Osteoblast (primary cell): ENCODE results near the gene CLCNKA. TPM values are rescaled to one million over a fixed set of nuclear protein-coding genes. Genes with fewer than 3 reads are reported as not detected.

Experiments used
- DNase-seq: peaks from one replicate; pipeline ENCODE4 v3.0.0; 2011; ENCODE audit warnings: low spot score, mixed read lengths; ENCODE audit not compliant: insufficient read length; ENCODE audit errors: missing footprints
- H2AFZ ChIP-seq: 2 replicates; pipeline ENCODE4 v1.6.0; 2011; ENCODE audit warnings: mild to moderate bottlenecking, low read length
- H3K27ac ChIP-seq: 2 replicates; pipeline ENCODE4 v1.5.1; 2011; ENCODE audit warnings: mild to moderate bottlenecking, low read depth, low read length, moderate library complexity
- H3K27me3 ChIP-seq: 2 replicates; pipeline ENCODE4 v1.6.0; 2012; ENCODE audit warnings: mild to moderate bottlenecking, control low read depth, inconsistent platforms, low read length, moderate library complexity; ENCODE audit not compliant: insufficient read depth
- H3K36me3 ChIP-seq: 2 replicates; pipeline ENCODE4 v1.5.1; 2011; ENCODE audit warnings: mild to moderate bottlenecking, low read length, control low read depth, moderate library complexity; ENCODE audit not compliant: insufficient read depth
- H3K4me1 ChIP-seq: 2 replicates; pipeline ENCODE4 v1.5.1; 2011; ENCODE audit warnings: mild to moderate bottlenecking, low read length, control low read depth, moderate library complexity; ENCODE audit not compliant: insufficient read depth
- H3K4me2 ChIP-seq: 2 replicates; pipeline ENCODE4 v1.6.0; 2011; ENCODE audit warnings: mild to moderate bottlenecking, low read length; ENCODE audit not compliant: insufficient read depth
- H3K4me3 ChIP-seq: fragments of 200-600 bp; sonication (generic); 3 replicates; pipeline ENCODE4 v1.5.1; 2012; ENCODE audit warnings: mild to moderate bottlenecking, low read length, inconsistent platforms; ENCODE audit not compliant: insufficient read depth
- H3K79me2 ChIP-seq: 2 replicates; pipeline ENCODE4 v1.6.0; 2012; ENCODE audit warnings: mild to moderate bottlenecking, low read length, control low read depth, inconsistent platforms; ENCODE audit not compliant: insufficient read depth
- H3K9me3 ChIP-seq: 2 replicates; pipeline ENCODE4 v1.5.1; 2011; ENCODE audit warnings: low read depth, low read length, control low read depth
- H4K20me1 ChIP-seq: 2 replicates; pipeline ENCODE4 v1.6.0; 2012; ENCODE audit warnings: mild to moderate bottlenecking, low read length, control low read depth; ENCODE audit not compliant: insufficient read depth
- CTCF ChIP-seq: IDR thresholded peaks from 2 replicates; pipeline ENCODE4 v1.5.1; 2011; ENCODE audit warnings: mild to moderate bottlenecking, low read depth, low read length, moderate library complexity; ENCODE audit errors: extremely low read depth
- total RNA-seq: library from RNA; depleted of rRNA; stranded (reverse); fragments of >200 nt; gene quantifications from 2 replicates; pipeline ENCODE4 v1.2.3, GENCODE V29; 2012

The CLCNKA gene
- total RNA-seq, 1 donor, result not detected

DNA sequence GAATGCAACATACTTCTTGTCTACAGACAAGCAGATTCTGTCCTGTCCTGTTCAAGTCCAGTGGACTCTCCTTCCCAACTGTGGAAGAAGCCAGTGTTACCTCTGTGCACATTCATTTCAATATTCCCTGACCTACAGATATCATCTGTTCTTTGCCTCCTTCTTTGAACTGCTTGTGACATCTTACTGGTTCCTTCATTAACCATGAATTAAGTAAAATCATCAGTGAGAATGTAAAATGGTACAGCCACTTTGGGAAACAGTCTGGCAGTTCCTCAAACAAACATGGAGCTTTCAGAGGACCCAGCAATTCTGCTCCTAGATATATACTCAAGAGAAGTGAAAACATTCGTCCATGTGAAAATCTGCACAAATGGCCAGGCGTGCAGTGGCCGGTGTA, 11.0 kb upstream of the CLCNKA start:
- Histone ChIP-seq H3K4me1 (peaks cover 15% of the 10 kb centered on the region), H2AFZ (no peak overlapping the region), H3K79me2 (no peaks in the 10 kb centered on the region), H3K36me3 (no peaks in the 10 kb centered on the region), H3K4me3 (no peak overlapping the region), H3K27me3 (no peaks in the 10 kb centered on the region), H4K20me1 (no peaks in the 10 kb centered on the region), H3K27ac (no peak overlapping the region), H3K9me3 (no peaks in the 10 kb centered on the region), H3K4me2 (no peak overlapping the region)
- DNase-seq, result peak; percentile 17
- TF ChIP-seq CTCF, result no peak

- H3K27ac ChIP-seq, result no peak overlapping the region
- no peak overlapping the region for H2AFZ ChIP-seq
- no peak for TF ChIP-seq CTCF
- H3K79me2 ChIP-seq, result peaks cover 5% of the 10 kb centered on the region
- no peaks in the 10 kb centered on the region for H3K9me3 ChIP-seq
- H3K4me1 ChIP-seq, result peaks cover 26% of the 10 kb centered on the region
- H3K36me3 ChIP-seq, result no peaks in the 10 kb centered on the region
- H3K4me3 ChIP-seq, result no peak overlapping the region
- peak overlapping the region; percentile 41 for H3K4me2 ChIP-seq
- no peaks in the 10 kb centered on the region for H3K27me3 ChIP-seq
- H4K20me1 ChIP-seq, result no peaks in the 10 kb centered on the region
- DNase-seq, result peak; percentile 9
Measured at GRCh38 chr1:16011936-16012589, 9.8 kb upstream of the CLCNKA start.

DNA sequence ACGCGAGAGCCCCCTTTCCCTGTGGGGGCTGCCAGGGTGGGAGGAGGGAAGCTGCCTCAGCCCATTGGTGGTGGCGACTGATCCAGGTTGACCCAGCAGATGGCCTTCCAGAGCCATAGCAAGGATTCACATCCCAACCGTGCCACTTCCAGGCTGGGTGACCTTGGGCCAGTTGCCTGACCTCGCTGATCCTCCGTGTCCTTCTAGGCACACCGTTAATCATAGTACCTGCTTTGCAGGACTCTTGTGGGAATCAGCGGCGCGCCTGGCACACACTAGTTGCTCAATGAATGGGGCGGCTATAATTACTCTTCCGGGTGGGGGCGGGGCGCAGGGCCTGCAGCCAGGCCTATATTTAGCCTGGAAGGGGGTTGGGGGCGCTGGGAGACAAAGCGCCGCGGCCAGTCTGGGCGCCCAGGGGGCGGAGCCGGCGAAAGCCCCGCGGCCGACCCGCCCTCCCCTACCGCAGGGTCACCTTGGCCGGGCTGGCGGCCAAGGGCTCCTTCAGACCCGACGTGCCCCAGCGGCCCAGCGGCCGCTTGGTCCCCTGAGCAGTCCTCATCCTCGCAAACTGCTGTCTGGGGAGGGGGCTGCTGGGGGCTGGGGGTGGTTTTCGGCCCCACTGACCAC, 9.1 kb upstream of the CLCNKA start:
- TF ChIP-seq CTCF, result no peak
- no peaks in the 10 kb centered on the region for H3K36me3 ChIP-seq
- H3K4me3 ChIP-seq, result peak overlapping the region; percentile 65
- H3K79me2 ChIP-seq, result peaks cover 10% of the 10 kb centered on the region
- peak overlapping the region; percentile 41 for H3K4me2 ChIP-seq
- peak; percentile 91 for DNase-seq
- peaks cover 33% of the 10 kb centered on the region for H3K4me1 ChIP-seq
- H3K27me3 ChIP-seq, result no peaks in the 10 kb centered on the region
- H2AFZ ChIP-seq, result no peak overlapping the region
- H3K27ac ChIP-seq, result no peak overlapping the region
- H4K20me1 ChIP-seq, result no peaks in the 10 kb centered on the region
- no peaks in the 10 kb centered on the region for H3K9me3 ChIP-seq

GRCh38 chr1:16013220-16013907, 8.5 kb upstream of the CLCNKA start:
- peak overlapping the region; percentile 41 for H3K4me2 ChIP-seq
- DNase-seq, result peak; percentile 98
- peaks cover 10% of the 10 kb centered on the region for H3K79me2 ChIP-seq
- no peaks in the 10 kb centered on the region for H4K20me1 ChIP-seq
- H3K36me3 ChIP-seq, result no peaks in the 10 kb centered on the region
- H3K4me3 ChIP-seq, result peak overlapping the region; percentile 65
- H3K4me1 ChIP-seq, result peaks cover 39% of the 10 kb centered on the region
- no peaks in the 10 kb centered on the region for H3K9me3 ChIP-seq
- H2AFZ ChIP-seq, result no peak overlapping the region
- TF ChIP-seq CTCF, result no peak
- H3K27me3 ChIP-seq, result no peaks in the 10 kb centered on the region
- H3K27ac ChIP-seq, result peak overlapping the region; percentile 43
